Ovary (tissue), 9 donors: ENCODE results near the gene C19orf47. TPM values are rescaled to one million over a fixed set of nuclear protein-coding genes. Genes with fewer than 3 reads are reported as not detected.
"Not testable (repeated sequence)": the region's sequence is repeated elsewhere in the genome, so short reads cannot be mapped to it uniquely, and the experiment has no call there.

ENCODE experiments used
- DNase-seq, 5 donors: peaks; one replicate each; pipeline ENCODE4 v3.0.0-alpha.2; 2019 to 2020
- H3K27ac ChIP-seq, 2 donors: fragments of 200-600 bp; one replicate each; pipeline versions ENCODE4 v1.5.1 to v1.8.0; 2019 to 2022
- H3K27me3 ChIP-seq: fragments of 200-600 bp; one replicate; pipeline ENCODE4 v1.8.0; 2022
- H3K36me3 ChIP-seq: fragments of 200-600 bp; sonication (generic); one replicate; pipeline ENCODE4 v1.5.1; 2019
- H3K4me1 ChIP-seq: one replicate; pipeline ENCODE4 v1.8.1; 2013; ENCODE audit warnings: mild to moderate bottlenecking, moderate library complexity; ENCODE audit not compliant: insufficient read depth
- H3K4me3 ChIP-seq: fragments of 200-600 bp; sonication (generic); one replicate; pipeline ENCODE4 v1.5.1; 2017
- H3K9me3 ChIP-seq, 2 donors: fragments of 200-600 bp in 1 of 2; sonication (generic) in 1 of 2; one replicate each; pipeline versions ENCODE4 v1.5.1 to v1.8.1; 2013 to 2019; ENCODE audit warnings: mild to moderate bottlenecking in 1 of 2, moderate library complexity in 1 of 2
- CTCF ChIP-seq, 3 donors: fragments of 450-650 bp in 2 of 3; fragments of 200-600 bp in 1 of 3; IDR thresholded peaks; one replicate each; pipeline versions ENCODE4 v1.5.1 to v1.8.0; 2016 to 2022; ENCODE audit warnings: antibody characterized with exemption in 3 of 3, mild to moderate bottlenecking in 1 of 3
- EP300 ChIP-seq: sonication (generic); formaldehyde crosslinking; IDR thresholded peaks from one replicate; pipeline ENCODE4 v1.6.1; 2017; ENCODE audit warnings: antibody characterized with exemption
- POLR2A ChIP-seq: fragments of 450-650 bp; IDR thresholded peaks from one replicate; pipeline ENCODE4 v1.6.1; 2017; ENCODE audit warnings: antibody characterized with exemption, mild to moderate bottlenecking, moderate library complexity
- WGBS, 3 donors: extraction: QIAGEN DNeasy Blood & Tissue Kit in 1 of 3; methylation state at CpG; one replicate each; pipeline versions ENCODE4 v1.1.5 to v1.1.7; 2013 to 2017; 5-methylcytosine and 5-hydroxymethylcytosine counted together
- intact Hi-C, 4 donors: fragments of 100-400 bp; cut with DNase I; formaldehyde crosslinking; loops; one replicate each; pipeline versions ENCODE4 v1.11.0 to v1.15.1; 2022 to 2023
- polyA plus RNA-seq, 2 donors: library from polyadenylated mRNA; stranded (reverse); fragments of 200-250 nt in 1 of 2; fragments of 350-450 nt in 1 of 2; fragmentation: Illumina TruSeq in 1 of 2; extraction: RNeasy Lipid Tissue Mini Kit (QIAGEN cat#74804) in 1 of 2; gene quantifications; one replicate each; pipeline ENCODE4 v1.2.3, GENCODE V29; 2013 to 2014
- total RNA-seq, 7 donors: library from RNA; depleted of rRNA in 2 of 7; stranded (reverse); fragments of >200 nt in 2 of 7; fragmentation: NEBNext Ultra II Directional in 3 of 7; extraction: Animal tissue kit (Norgen Biotek cat#: 25700) in 3 of 7; gene quantifications; one replicate each; pipeline versions ENCODE4 v1.1.0 to v1.2.4, GENCODE V29; 2016 to 2023
- donor health status: DM: no; HTN: no; CAD: no; lungs with moderate emphysema.
- donor health status: DM: no; HTN: no; CAD: no.
- donor health status: Bipolar disorder and iron deficiency.
- donor health status: DM: yes; HTN: yes; CAD: no.
- donor health status: DM: no; HTN: no; CAD: no.
- donor health status: DM: yes; HTN: yes; CAD: no.

The C19orf47 gene
- total and polyA plus RNA-seq, 9 donors = 3.5 to 15.8 (median 12.2) TPM

- Histone ChIP-seq H3K4me3 (no peak overlapping the region), H3K9me3 (no peaks in the 10 kb centered on the region), H3K27me3 (no peaks in the 10 kb centered on the region), H3K27ac (no peak overlapping the region), H3K4me1 (no peaks in the 10 kb centered on the region), H3K36me3 (no peaks in the 10 kb centered on the region)
- DNase-seq = no peak
- WGBS, 3 donors = 95 to 100% (median 95%) methylated on average over 5 of the region's 5 CpGs
- no peak for TF ChIP-seq CTCF (IDR thresholded peaks at IDR 0.05)
- TF ChIP-seq POLR2A = no peak
- no peak for TF ChIP-seq EP300
- intact Hi-C loops = no loop called here
Measured at GRCh38 chr19:40371802-40372122, 23.6 kb upstream of the C19orf47 start.

- no peaks in the 10 kb centered on the region for H3K27me3 ChIP-seq
- 84 to 92% (median 86%) methylated on average over 7 of the region's 7 CpGs for WGBS, 3 donors
- H3K4me3 ChIP-seq = no peak overlapping the region
- H3K9me3 ChIP-seq = no peaks in the 10 kb centered on the region
- no peaks in the 10 kb centered on the region for H3K4me1 ChIP-seq
- TF ChIP-seq POLR2A = no peak
- TF ChIP-seq EP300 = no peak
- no peak for TF ChIP-seq CTCF (IDR thresholded peaks at IDR 0.05)
- H3K36me3 ChIP-seq = no peaks in the 10 kb centered on the region
- intact Hi-C loops = no loop called here
- H3K27ac ChIP-seq = no peak overlapping the region
- no peak for DNase-seq
Measured at GRCh38 chr19:40370997-40371801, 23.0 kb upstream of the C19orf47 start.

- H3K27me3 ChIP-seq, DNase-seq, H3K36me3 ChIP-seq, intact Hi-C loops, H3K9me3 ChIP-seq, H3K4me1 ChIP-seq, H3K4me3 ChIP-seq, H3K27ac ChIP-seq: not testable (repeated sequence)
- 84 to 94% (median 91%) methylated on average over 3 of the region's 3 CpGs for WGBS, 3 donors
Measured at GRCh38 chr19:40370253-40370652, 22.1 kb upstream of the C19orf47 start.

GRCh38 chr19:40369797-40370196 is 21.6 kb upstream of the C19orf47 start:
- intact Hi-C loops = no loop called here
- H3K27me3 ChIP-seq = no peaks in the 10 kb centered on the region
- 87 to 89% (median 88%) methylated on average over 12 of the region's 12 CpGs for WGBS, 3 donors
- H3K4me3 ChIP-seq = no peak overlapping the region
- no peak for DNase-seq
- no peaks in the 10 kb centered on the region for H3K36me3 ChIP-seq
- peaks cover 7% of the 10 kb centered on the region for H3K4me1 ChIP-seq
- no peak overlapping the region for H3K27ac ChIP-seq
- H3K9me3 ChIP-seq = no peaks in the 10 kb centered on the region
- no peak for TF ChIP-seq CTCF (IDR thresholded peaks at IDR 0.05)
- TF ChIP-seq EP300 = no peak
- TF ChIP-seq POLR2A = no peak

GRCh38 chr19:40367577-40368434 is 19.6 kb upstream of the C19orf47 start:
- DNase-seq = no peak
- TF ChIP-seq EP300 (no peak), POLR2A (no peak), CTCF (IDR thresholded peaks at IDR 0.05) (no peak)
- Histone ChIP-seq H3K4me1 (peaks cover 7% of the 10 kb centered on the region), H3K9me3 (no peaks in the 10 kb centered on the region), H3K27me3 (no peaks in the 10 kb centered on the region), H3K36me3 (no peaks in the 10 kb centered on the region), H3K4me3 (no peak overlapping the region), H3K27ac (no peak overlapping the region)
- WGBS, 3 donors = 70 to 77% (median 70%) methylated on average over 16 of the region's 16 CpGs
- intact Hi-C loops = no loop called here
